Measurements from ENCODE around the gene SPOCK1.

The SPOCK1 gene

DNA sequence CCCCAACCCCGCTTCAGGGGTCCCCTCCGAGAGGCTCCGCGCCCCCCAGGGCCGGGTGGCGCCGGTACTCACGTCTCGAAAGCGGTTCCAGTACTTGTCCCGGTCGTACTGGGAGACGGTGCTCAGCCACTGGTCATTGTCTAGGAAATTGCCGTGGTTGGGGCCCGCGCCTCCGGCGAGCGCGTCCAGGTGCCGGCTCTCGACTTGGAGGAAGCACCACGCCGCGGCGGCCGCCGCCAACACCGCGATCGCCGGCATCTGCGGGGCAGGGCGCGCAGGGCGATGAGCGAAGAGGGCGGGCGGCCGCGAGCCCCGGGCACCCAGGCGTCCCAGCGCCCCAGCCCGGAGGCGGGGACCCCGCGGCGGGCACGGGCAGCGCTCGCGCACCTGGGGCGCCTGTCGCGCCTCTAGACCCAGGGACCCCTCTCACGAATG is 808 bp downstream of the SPOCK1 start:
- Histone ChIP-seq H3K9me3 (no peaks in the 10 kb centered on the region), H3K27me3 (peaks cover 28% of the 10 kb centered on the region), H3K36me3 (no peaks in the 10 kb centered on the region), H3K4me1 (no peaks in the 10 kb centered on the region), H3K4me3 (ENCODE audit: low read depth, low read length) (no peak overlapping the region; the same call in 1 of the 2 replicates)
- TF ChIP-seq, protein P1, sequence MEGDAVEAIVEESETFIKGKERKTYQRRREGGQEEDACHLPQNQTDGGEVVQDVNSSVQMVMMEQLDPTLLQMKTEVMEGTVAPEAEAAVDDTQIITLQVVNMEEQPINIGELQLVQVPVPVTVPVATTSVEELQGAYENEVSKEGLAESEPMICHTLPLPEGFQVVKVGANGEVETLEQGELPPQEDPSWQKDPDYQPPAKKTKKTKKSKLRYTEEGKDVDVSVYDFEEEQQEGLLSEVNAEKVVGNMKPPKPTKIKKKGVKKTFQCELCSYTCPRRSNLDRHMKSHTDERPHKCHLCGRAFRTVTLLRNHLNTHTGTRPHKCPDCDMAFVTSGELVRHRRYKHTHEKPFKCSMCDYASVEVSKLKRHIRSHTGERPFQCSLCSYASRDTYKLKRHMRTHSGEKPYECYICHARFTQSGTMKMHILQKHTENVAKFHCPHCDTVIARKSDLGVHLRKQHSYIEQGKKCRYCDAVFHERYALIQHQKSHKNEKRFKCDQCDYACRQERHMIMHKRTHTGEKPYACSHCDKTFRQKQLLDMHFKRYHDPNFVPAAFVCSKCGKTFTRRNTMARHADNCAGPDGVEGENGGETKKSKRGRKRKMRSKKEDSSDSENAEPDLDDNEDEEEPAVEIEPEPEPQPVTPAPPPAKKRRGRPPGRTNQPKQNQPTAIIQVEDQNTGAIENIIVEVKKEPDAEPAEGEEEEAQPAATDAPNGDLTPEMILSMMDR (IDR thresholded peaks at IDR 0.05; ENCODE audit: low read depth, low read length): no peak
- DNase-seq: peak; percentile 24

DNA sequence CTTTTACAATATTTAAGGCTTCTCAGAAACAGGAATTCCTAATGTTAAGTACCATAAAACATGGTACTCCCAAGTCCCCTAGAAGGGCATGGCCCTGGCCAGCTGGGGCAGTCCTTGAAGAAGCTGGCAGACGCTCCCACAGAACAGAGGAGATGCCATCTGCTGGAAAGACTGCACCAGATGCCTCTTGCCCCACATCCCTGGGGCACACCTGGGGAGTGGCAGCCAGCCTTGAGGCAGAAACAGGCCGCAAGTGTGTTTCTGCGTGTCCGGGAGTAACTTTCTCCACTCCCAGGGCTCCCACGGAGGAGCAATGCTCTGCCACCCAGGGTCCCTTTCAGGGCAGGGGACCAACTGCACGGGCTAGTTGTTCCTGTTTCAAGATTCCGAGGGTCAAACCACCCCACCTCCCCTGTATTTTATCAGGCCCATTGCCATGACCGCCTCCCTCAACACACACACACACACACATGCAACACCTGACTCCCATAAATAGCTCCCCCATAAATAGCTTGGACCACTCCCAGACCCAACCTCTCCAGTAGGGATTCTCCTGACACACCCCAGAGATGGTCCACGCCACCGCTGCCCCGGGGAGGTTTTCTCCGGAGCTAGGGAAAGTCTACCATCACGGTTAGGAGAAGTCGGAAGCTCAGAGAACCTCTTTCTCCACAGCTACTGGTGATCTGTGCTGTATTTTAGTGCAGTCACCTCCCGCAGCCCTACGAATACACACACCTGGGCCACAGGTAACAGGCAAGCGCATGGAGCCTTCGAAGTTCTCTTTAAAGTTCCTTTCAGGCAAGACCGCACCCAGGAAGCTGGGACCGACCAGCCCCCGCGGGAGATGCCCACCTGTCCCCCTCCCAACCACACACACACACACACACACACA is 1.5 kb downstream of the SPOCK1 start:
- no peaks in the 10 kb centered on the region for H3K36me3 ChIP-seq
- no peak for DNase-seq
- H3K4me1 ChIP-seq: no peaks in the 10 kb centered on the region
- no peaks in the 10 kb centered on the region for H3K9me3 ChIP-seq
- TF ChIP-seq, protein P1 (IDR thresholded peaks at IDR 0.05; ENCODE audit: low read depth, low read length): no peak
- no peak overlapping the region for H3K4me3 ChIP-seq (ENCODE audit: low read depth, low read length)
- H3K27me3 ChIP-seq: peaks cover 28% of the 10 kb centered on the region

DNA sequence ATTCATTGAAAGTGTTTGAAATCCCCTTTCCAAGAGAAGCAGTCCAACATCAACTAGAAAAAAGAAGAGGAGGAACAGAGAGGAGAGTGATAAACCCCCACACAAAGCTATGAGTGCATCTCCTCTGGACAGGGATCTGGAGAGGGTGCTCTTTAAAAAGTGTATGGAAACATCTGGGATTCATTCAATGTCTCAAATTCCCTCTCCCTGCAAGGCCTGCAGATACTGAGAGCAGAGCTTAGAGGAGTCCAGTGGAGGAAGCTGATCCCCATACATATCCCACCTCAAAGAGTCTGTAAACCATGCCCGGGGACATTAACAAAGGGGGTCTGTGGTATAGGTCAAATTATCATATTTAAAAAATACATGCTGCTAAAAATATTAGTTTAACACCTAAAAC is 2.2 kb downstream of the SPOCK1 start:
- no peaks in the 10 kb centered on the region for H3K9me3 ChIP-seq
- DNase-seq: no peak
- H3K4me3 ChIP-seq (ENCODE audit: low read depth, low read length): no peak overlapping the region
- TF ChIP-seq, protein P1 (IDR thresholded peaks at IDR 0.05; ENCODE audit: low read depth, low read length): no peak
- H3K36me3 ChIP-seq: no peaks in the 10 kb centered on the region
- H3K4me1 ChIP-seq: no peaks in the 10 kb centered on the region
- peaks cover 23% of the 10 kb centered on the region for H3K27me3 ChIP-seq

DNA sequence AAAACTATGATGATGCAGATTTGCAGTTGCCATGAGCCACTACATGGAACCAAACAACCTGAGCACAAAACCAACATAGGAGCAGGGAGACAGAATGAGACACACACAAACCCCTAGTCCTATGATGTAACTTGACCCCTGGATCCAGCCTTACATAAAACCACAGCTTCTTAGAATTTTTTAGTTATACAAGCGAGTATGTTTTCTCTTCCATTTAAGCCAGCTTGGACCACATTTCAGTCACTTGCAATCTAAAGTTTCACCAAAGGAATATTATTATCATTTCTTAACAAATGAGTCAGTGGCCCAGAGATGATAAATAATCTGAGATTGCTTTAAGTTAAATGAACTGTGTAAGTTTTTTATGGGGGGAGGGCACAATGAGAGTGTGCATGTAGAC is 6.8 kb downstream of the SPOCK1 start:
- DNase-seq: no peak
- no peaks in the 10 kb centered on the region for H3K9me3 ChIP-seq
- H3K27me3 ChIP-seq: peaks cover 5% of the 10 kb centered on the region
- no peaks in the 10 kb centered on the region for H3K36me3 ChIP-seq
- H3K4me3 ChIP-seq (ENCODE audit: low read depth, low read length): no peak overlapping the region
- TF ChIP-seq, protein P1 (IDR thresholded peaks at IDR 0.05; ENCODE audit: low read depth, low read length): no peak
- H3K4me1 ChIP-seq: no peaks in the 10 kb centered on the region

DNA sequence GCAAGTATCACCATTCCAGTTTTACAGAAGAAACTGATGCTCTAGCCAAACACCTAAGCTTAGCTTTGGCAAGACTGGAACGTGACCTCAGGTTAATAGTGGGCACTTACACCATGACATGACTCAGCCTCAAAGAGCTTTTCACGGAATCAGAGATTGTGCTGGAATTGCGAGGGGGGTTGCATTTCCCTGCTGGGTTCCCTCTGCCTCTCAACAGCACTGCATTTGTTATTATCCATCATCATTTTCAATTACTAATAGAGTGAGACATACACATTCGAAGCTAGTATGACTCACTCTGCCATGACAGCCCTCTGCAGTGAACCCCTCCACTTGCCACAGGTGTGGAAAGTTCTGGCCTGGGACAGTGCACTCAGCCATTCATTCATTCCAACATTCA is 8.0 kb downstream of the SPOCK1 start:
- TF ChIP-seq, protein P1 (IDR thresholded peaks at IDR 0.05; ENCODE audit: low read depth, low read length): no peak
- Histone ChIP-seq H3K4me3 (ENCODE audit: low read depth, low read length) (no peak overlapping the region), H3K27me3 (no peaks in the 10 kb centered on the region), H3K36me3 (no peaks in the 10 kb centered on the region), H3K9me3 (no peaks in the 10 kb centered on the region), H3K4me1 (no peaks in the 10 kb centered on the region)
- DNase-seq: no peak

DNA sequence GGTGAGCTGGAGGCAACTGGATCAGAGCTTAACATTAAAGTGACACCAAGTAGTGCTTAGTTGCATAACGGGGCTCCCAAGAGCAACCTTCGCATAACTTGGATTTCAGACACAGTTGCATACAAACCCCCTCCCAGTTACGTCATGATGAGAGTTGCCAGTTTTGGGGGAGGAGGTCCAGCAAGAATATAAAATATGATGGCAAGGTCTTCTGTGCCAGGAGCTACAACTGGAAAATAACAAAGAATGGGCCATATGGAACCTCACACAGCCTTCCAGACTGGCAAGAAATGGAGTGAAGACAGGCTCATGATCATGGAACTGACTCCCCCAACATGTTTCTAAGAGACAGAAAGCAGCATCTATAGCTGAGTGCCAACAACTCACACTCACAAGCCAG is 8.5 kb downstream of the SPOCK1 start:
- Histone ChIP-seq H3K27me3 (no peaks in the 10 kb centered on the region), H3K4me3 (ENCODE audit: low read depth, low read length) (no peak overlapping the region), H3K9me3 (no peaks in the 10 kb centered on the region), H3K4me1 (no peaks in the 10 kb centered on the region), H3K36me3 (no peaks in the 10 kb centered on the region)
- DNase-seq: no peak
- TF ChIP-seq, protein P1 (IDR thresholded peaks at IDR 0.05; ENCODE audit: low read depth, low read length): no peak

All from BE2C (cell line).